Measurements from ENCODE around the gene IL20RB.
"Not testable (repeated sequence)": the region's sequence is repeated elsewhere in the genome, so short reads cannot be mapped to it uniquely, and the experiment has no call there.

The IL20RB gene

DNA sequence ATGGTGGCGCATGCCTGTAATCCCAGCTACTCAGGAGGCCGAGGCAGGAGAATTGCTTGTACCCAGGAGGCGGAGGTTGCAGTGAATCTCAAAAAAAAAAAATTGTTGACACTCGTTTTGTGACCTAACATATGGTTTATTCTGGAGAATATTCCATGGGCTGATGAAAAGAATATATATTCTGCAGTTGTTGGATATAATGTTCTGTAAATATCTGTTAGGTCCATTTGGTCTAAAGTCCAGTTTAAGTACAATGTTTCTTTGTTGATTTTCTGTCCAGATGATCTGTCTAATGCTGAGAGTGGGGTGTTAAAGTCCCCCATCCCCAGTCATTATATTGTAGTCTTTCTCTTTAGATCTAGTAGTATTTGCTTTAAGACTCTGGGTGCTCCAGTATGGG lies 15.6 kb downstream of the IL20RB start:
- no peak overlapping the region for H3K27ac ChIP-seq
- TF ChIP-seq, protein P1, sequence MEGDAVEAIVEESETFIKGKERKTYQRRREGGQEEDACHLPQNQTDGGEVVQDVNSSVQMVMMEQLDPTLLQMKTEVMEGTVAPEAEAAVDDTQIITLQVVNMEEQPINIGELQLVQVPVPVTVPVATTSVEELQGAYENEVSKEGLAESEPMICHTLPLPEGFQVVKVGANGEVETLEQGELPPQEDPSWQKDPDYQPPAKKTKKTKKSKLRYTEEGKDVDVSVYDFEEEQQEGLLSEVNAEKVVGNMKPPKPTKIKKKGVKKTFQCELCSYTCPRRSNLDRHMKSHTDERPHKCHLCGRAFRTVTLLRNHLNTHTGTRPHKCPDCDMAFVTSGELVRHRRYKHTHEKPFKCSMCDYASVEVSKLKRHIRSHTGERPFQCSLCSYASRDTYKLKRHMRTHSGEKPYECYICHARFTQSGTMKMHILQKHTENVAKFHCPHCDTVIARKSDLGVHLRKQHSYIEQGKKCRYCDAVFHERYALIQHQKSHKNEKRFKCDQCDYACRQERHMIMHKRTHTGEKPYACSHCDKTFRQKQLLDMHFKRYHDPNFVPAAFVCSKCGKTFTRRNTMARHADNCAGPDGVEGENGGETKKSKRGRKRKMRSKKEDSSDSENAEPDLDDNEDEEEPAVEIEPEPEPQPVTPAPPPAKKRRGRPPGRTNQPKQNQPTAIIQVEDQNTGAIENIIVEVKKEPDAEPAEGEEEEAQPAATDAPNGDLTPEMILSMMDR (conservative IDR thresholded peaks at IDR 0.05) = no peak

DNA sequence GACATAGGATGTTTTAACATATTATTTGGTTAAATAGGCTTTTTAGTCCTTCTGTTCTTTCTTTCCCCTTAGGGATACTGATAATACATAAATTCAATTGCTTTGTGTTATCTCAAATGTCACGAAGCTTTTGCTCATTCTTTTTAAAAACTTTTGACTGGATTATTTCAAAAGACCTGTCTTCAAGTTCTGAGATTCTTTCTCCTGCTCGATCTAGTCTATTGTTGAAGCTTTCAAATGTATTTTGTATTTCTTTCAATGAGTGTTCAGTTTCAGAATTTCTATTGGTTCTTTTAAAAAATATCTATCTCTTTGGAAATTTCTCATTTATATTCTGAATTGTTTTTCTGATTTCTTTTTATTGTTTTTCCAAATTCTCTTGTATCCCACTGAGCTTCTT lies 16.9 kb downstream of the IL20RB start:
- TF ChIP-seq, protein P1 (conservative IDR thresholded peaks at IDR 0.05) = no peak

DNA sequence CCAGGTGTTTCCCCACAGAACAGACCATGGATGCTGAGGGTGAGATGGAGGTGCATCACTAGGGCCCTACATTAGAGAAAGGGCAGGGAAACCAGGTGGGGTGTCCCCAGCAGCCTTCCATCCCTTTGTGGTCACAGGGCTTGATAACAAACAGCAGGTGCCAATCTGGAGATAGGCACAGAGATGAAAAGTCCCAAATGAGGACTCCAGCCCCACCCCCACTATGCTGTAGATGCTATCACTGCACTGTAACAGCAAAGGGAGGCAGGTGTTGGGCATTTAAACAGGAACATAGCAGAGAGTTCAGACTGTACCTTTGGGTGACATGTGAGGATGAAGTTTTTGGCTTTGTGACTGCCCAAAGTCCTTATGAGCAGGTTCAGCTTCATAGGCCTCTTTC lies 21.4 kb downstream of the IL20RB start:
- TF ChIP-seq, protein P1 (conservative IDR thresholded peaks at IDR 0.05) = no peak
- H3K27ac ChIP-seq = no peak overlapping the region

More for the DNA sequence above, 16.9 kb downstream of the IL20RB start:
- no peak overlapping the region for H3K27ac ChIP-seq

GRCh38 chr3:136979684-136980083 lies 21.9 kb downstream of the IL20RB start:
- TF ChIP-seq, protein P1 (conservative IDR thresholded peaks at IDR 0.05) = no peak
- no peak overlapping the region for H3K27ac ChIP-seq

- no peak overlapping the region for H3K27ac ChIP-seq
- TF ChIP-seq, protein P1 (conservative IDR thresholded peaks at IDR 0.05) = no peak
Measured at GRCh38 chr3:136982033-136982432, 24.2 kb downstream of the IL20RB start.

GRCh38 chr3:136982520-136983138 lies 24.8 kb downstream of the IL20RB start:
- no peak overlapping the region for H3K27ac ChIP-seq
- TF ChIP-seq, protein P1 (conservative IDR thresholded peaks at IDR 0.05) = no peak

DNA sequence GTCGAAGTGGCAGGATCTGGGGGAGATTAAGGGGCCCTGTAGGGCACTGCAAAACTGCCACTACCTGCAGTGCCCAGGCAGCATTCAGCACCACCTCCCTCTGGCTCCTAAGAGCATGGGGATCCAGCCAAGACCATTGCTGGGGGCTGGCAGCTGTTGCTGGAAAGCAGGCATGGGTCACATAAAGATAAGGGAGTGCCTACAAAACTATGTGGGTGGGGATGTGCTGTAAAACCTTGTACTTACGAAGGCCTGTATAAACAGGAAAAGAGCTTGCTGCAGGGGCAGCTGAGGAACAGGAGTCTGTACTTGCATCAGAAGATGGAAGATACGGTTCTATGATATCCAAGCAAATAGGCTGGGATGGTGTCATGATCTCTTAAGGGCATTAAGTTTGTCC lies 27.1 kb downstream of the IL20RB start:
- TF ChIP-seq, protein P1 (conservative IDR thresholded peaks at IDR 0.05) = no peak
- H3K27ac ChIP-seq = no peak overlapping the region

DNA sequence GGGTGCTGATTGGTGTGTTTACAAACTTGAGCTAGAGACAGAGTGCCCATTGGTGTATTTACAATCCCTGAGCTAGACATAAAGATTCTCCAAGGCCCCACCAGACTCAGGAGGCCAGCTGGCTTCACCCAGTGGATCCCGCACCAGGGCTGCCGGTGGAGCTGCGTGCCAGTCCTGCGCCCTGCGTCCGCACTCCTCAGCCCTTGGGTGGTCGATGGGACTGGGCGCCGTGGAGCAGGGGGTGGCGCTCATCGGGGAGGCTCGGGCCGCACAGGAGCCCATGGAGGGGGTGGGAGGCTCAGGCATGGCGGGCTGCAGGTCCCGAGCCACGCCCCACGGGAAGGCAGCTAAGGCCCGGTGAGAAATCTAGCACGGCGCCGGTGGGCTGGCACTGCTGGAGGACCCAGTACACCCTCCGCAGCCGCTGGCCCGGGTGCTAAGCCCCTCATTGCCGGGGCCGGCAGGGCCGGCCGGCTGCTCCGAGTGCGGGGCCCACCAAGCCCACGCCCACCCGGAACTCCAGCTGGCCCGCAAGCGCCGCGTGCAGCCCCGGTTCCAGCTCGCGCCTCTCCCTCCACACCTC lies 29.7 kb downstream of the IL20RB start:
- not testable (repeated sequence) for H3K27ac ChIP-seq

Measured in VCaP (cell line).